Adipocyte (in vitro differentiated cells): ENCODE results near the gene C3orf49.

ENCODE experiments used
- DNase-seq: peaks from one replicate; pipeline ENCODE4 v3.0.0-alpha.2; 2015; ENCODE audit warnings: low read depth
- H3K27me3 ChIP-seq: replicated peaks from 2 replicates; pipeline ENCODE4 v1.7.0; 2013; ENCODE audit warnings: mild to moderate bottlenecking, low read length, moderate library complexity; ENCODE audit not compliant: control insufficient read depth, insufficient read depth
- H3K36me3 ChIP-seq: 2 replicates; pipeline ENCODE4 v1.7.0; 2013; ENCODE audit warnings: low read length, mild to moderate bottlenecking, moderate library complexity; ENCODE audit not compliant: control insufficient read depth, insufficient read depth, severe bottlenecking
- H3K4me1 ChIP-seq: 2 replicates; pipeline ENCODE4 v1.7.0; 2013; ENCODE audit warnings: mild to moderate bottlenecking, low read length, moderate library complexity; ENCODE audit not compliant: control insufficient read depth, insufficient read depth
- H3K4me3 ChIP-seq: 2 replicates; pipeline ENCODE4 v1.7.0; 2013; ENCODE audit warnings: mild to moderate bottlenecking, low read length, moderate library complexity
- H3K9ac ChIP-seq: 2 replicates; pipeline ENCODE4 v1.7.0; 2013; ENCODE audit warnings: mild to moderate bottlenecking, low read length, moderate library complexity
- H3K9me3 ChIP-seq: 2 replicates; pipeline ENCODE4 v1.7.0; 2013; ENCODE audit warnings: mild to moderate bottlenecking, low read length, moderate library complexity; ENCODE audit not compliant: control insufficient read depth

C3orf49 gene, protein sequence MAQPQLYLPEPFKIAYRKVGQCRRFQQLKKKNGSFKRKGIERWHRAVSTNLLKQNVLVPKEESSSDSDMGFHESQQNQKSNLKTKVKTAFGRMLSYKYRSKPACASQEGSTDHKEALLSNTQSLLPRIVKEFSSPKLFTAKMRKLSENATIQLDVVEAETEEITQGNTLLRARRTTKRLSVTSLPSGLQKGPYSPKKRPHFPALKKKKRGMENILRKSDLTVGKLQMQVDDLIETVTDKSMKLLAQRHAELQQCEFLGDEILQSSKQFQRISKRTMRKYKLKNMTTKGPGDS

DNA sequence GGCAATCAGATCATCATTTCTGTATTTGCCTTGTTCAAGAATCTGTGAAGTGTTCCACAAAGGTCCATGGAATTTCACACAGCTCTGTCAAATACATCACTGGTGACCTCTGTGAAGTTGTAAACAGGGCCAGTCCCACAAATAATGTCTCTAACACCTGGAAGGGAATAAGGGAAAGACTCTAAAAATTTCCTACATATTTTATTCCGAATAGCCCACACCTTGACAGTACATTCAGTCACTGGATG is at the start of gene C3orf49:
Gene C3orf49 (plus strand): TSS at position 149 of the 248 bp plus-strand sequence. CDS start 173 bp downstream, outside the sequence.
- Histone ChIP-seq H3K9ac (no peak within 1 kb of the TSS), H3K36me3 (no peaks in the 10 kb centered on the region), H3K27me3 (no peaks in the 10 kb centered on the region), H3K4me1 (no peaks in the 10 kb centered on the region), H3K9me3 (no peaks in the 10 kb centered on the region), H3K4me3 (no peak within 1 kb of the TSS)
- no peak for DNase-seq

DNA sequence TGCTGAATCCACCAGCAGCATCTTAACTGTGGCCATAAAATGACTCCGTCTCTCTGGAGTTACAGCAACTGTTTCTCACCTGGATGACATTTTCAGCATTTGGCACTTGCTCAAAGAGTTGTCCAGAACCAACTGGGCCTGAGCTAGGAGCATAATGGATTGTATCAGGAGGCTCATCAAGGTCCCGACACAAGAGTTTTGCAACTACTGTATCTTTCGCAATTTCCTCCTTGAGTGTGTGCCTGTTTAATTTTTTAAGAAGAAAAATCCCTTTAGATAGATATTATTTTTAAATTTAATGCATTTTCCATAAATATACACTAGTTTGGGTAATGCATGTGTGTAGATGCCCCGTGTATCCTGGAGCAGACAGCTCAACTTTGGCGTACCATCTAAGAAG is 44.3 kb upstream of the C3orf49 start:
- DNase-seq = peak; percentile 63
- no peaks in the 10 kb centered on the region for H3K27me3 ChIP-seq
- no peaks in the 10 kb centered on the region for H3K36me3 ChIP-seq
- peaks cover 5% of the 10 kb centered on the region for H3K4me1 ChIP-seq
- H3K9ac ChIP-seq = no peak overlapping the region
- H3K9me3 ChIP-seq = no peaks in the 10 kb centered on the region
- H3K4me3 ChIP-seq = no peak overlapping the region

DNA sequence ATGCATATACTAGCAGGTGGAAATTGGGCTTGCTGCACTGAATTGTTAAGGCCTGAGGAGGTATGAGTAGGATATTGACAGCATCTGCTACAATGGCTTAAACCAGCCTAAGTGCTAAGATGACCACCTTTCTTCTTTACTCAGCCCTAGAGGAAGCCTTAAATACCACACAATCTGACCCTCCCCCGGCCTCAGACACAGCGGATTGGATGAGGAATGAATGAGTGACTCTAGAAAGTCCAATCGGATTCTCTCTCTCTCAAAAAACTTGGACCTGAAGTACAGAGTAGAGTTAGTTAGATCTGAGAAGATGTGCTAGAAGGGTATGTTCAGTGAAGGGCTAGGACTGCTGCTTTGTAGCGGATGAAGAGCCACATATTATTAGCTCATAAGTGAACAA is 39.9 kb upstream of the C3orf49 start:
- no peaks in the 10 kb centered on the region for H3K9me3 ChIP-seq
- DNase-seq = no peak
- no peaks in the 10 kb centered on the region for H3K27me3 ChIP-seq
- no peak overlapping the region for H3K9ac ChIP-seq
- no peaks in the 10 kb centered on the region for H3K36me3 ChIP-seq
- peaks cover 5% of the 10 kb centered on the region for H3K4me1 ChIP-seq
- H3K4me3 ChIP-seq = no peak overlapping the region

DNA sequence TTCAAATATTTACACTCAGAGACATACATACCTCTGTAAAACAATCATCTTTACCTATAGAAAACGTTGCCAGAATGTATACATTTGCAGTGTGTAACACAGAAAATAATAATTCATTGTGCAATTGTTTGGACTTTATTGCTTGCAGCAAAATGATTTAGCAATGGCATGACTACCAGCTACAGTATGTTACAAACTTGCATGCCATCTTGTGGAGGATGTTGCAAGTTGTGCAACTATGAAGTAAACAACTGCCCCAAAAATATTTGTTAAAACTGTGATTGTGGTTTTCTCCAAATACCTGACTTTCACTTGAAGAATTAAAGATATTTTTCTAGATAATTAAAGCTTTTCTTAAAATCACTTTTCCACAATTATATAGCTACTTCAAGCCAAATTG is 27.1 kb upstream of the C3orf49 start:
- Histone ChIP-seq H3K9ac (peak overlapping the region; percentile 41), H3K27me3 (no peaks in the 10 kb centered on the region), H3K36me3 (no peaks in the 10 kb centered on the region), H3K4me3 (no peak overlapping the region), H3K9me3 (no peaks in the 10 kb centered on the region), H3K4me1 (peaks cover 19% of the 10 kb centered on the region)
- DNase-seq = peak; percentile 94

DNA sequence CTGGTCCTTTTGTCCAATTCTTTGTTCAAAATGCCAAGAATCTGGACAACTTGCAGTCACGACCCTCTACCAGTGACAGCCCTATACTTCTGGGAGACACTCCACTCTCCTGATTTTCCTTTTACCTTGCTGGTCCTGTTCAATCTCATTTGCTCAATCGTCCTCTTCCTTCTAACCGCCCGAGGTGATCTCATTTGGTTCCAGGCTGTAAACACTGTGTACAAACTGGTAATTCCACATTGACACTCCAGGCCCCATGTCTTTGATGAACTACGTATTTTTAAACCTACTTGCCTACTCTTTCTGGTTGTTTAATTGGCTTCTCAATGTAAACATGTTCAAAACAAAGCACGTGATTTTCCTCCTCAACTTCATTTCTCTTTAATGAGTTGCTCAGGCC is 23.7 kb upstream of the C3orf49 start:
- Histone ChIP-seq H3K9me3 (no peaks in the 10 kb centered on the region), H3K9ac (no peak overlapping the region), H3K27me3 (no peaks in the 10 kb centered on the region), H3K36me3 (no peaks in the 10 kb centered on the region), H3K4me1 (peaks cover 19% of the 10 kb centered on the region), H3K4me3 (no peak overlapping the region)
- DNase-seq = no peak

DNA sequence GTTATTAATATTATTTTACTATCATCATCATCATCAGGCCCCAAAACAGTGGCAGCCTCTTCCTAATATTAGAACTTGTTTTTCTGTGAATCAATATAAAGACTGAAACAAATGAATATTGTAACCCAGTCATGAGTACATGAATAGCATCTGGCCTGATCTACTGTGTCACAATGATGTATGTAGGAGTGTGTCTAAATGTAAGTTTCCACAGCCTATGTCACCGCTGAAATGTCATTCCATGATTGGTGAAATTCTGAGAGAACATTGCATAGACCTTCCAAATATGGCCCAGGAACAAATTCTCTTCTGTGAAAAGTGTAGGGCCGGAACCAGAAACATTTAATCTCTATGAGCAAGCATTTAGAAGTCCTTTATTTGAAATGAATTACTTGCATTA is 20.6 kb upstream of the C3orf49 start:
- Histone ChIP-seq H3K4me1 (peaks cover 3% of the 10 kb centered on the region), H3K27me3 (no peaks in the 10 kb centered on the region), H3K36me3 (no peaks in the 10 kb centered on the region), H3K4me3 (no peak overlapping the region), H3K9ac (no peak overlapping the region), H3K9me3 (no peaks in the 10 kb centered on the region)
- DNase-seq = no peak

DNA sequence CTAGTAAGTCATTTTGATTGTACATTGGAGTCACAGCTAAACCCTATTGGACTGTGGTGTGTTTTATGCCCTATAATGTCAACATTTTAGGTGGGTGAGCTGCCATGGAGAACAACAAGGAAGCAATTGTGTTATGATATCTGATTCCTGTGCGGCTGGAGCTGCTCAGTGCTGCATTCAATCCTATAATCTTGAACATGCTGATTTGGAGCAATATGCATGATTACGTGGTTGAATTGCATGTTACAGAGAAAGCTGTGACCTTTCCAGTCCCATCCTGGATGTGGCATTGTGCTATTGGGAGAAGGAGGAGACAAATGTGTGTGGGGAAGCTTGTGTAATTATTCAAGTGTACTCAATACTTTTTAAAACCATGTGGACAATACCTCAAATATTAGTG is 20.1 kb upstream of the C3orf49 start:
- DNase-seq = no peak

DNA sequence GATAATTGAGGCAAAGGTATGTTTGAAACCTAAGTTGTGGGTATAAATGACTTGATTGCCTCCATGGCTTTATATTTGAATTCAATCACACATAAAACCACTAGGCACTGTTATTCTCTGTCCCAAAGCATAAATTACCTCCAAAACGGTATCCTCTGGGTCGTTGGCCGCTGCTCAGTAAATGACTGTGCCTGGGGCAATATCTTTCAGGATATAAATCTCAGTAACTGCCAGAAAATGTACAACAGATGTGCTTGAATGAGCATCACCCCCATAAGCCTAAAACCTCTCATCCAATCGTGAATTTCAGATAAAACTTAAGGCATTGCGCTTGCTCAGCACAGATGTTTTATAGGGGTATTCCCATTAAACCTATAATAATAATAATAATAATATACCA is 19.0 kb upstream of the C3orf49 start:
- Histone ChIP-seq H3K9me3 (no peaks in the 10 kb centered on the region), H3K4me1 (peaks cover 3% of the 10 kb centered on the region), H3K36me3 (no peaks in the 10 kb centered on the region), H3K9ac (no peak overlapping the region), H3K4me3 (no peak overlapping the region), H3K27me3 (no peaks in the 10 kb centered on the region)
- DNase-seq = no peak

More for the DNA sequence above, 20.1 kb upstream of the C3orf49 start:
- no peak overlapping the region for H3K9ac ChIP-seq
- no peaks in the 10 kb centered on the region for H3K27me3 ChIP-seq
- no peaks in the 10 kb centered on the region for H3K9me3 ChIP-seq
- H3K4me1 ChIP-seq = peaks cover 3% of the 10 kb centered on the region
- H3K36me3 ChIP-seq = no peaks in the 10 kb centered on the region
- no peak overlapping the region for H3K4me3 ChIP-seq

DNA sequence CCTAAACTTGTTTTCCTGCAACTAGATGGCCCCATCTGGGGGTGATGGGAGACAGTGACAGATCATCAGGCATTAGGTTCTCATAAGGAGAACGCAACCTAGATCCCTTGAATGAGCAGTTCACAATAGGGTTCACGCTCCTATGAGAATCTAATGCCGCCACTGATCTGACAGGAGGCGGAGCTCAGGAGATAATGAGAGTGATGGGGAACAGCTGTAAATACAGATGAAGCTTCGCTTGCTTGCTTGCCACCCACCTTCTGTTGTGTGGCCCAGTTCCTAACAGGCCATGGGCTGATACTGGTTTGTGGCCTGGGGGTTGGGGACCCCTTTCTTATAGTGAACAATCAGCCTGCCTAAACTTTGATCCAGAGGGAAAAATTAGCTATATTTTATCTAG is 15.2 kb upstream of the C3orf49 start:
- no peak overlapping the region for H3K4me3 ChIP-seq
- H3K4me1 ChIP-seq = peaks cover 3% of the 10 kb centered on the region
- no peak overlapping the region for H3K9ac ChIP-seq
- DNase-seq = no peak
- H3K9me3 ChIP-seq = peaks cover 3% of the 10 kb centered on the region
- H3K27me3 ChIP-seq = no peaks in the 10 kb centered on the region
- H3K36me3 ChIP-seq = no peaks in the 10 kb centered on the region

DNA sequence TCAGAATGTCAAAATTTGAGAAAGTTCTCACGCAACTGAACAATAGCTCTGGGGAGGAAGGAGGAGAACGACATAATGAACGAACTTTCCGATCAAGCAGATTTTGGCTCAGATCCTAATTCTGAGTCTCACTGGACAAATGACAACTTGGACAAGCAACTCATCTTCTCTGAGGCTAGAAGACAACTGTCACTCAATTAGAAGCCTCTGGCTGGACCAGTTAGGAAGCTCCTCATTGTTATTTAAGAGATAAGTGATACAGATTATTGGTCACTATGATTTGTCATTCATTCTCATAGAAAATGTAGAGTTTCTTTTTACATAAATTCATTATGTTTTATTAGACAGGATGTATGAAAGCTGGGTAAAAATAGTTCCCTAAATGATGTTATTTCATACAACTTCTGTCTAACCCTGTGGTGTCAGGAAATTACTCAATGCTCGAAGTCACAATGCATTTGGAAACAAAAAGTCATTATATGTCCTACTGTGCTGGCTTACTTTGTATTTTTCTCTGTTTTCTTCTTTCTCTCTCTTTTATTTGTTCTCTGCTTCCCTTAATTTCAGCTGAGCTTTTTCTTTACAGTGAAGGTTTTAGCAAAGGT is 11.0 kb upstream of the C3orf49 start:
- H3K4me1 ChIP-seq = peaks cover 3% of the 10 kb centered on the region
- no peak for DNase-seq
- peaks cover 3% of the 10 kb centered on the region for H3K9me3 ChIP-seq
- H3K27me3 ChIP-seq = no peaks in the 10 kb centered on the region
- no peak overlapping the region for H3K4me3 ChIP-seq
- no peaks in the 10 kb centered on the region for H3K36me3 ChIP-seq
- H3K9ac ChIP-seq = no peak overlapping the region

DNA sequence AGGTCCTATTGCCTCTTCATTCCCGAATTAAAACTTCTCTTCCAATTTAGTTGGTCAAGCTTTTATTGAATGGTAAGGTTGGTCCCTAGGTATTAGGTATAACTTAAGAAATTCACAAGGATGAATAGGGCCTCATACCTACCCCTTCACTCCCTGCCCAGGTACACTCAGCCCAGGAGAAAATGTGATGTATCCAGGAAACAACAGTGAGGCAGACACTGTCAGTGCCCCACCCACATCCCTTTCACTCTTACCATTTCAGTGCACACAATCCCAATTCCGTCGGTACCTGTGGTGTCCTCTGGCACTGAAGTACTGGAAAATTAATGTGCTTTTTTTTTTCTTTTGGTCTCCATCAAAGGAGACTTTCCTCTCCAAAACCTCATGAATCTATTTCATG is 10.5 kb upstream of the C3orf49 start:
- Histone ChIP-seq H3K4me1 (no peaks in the 10 kb centered on the region), H3K36me3 (no peaks in the 10 kb centered on the region), H3K9ac (no peak overlapping the region), H3K4me3 (no peak overlapping the region), H3K9me3 (peaks cover 3% of the 10 kb centered on the region), H3K27me3 (no peaks in the 10 kb centered on the region)
- no peak for DNase-seq

DNA sequence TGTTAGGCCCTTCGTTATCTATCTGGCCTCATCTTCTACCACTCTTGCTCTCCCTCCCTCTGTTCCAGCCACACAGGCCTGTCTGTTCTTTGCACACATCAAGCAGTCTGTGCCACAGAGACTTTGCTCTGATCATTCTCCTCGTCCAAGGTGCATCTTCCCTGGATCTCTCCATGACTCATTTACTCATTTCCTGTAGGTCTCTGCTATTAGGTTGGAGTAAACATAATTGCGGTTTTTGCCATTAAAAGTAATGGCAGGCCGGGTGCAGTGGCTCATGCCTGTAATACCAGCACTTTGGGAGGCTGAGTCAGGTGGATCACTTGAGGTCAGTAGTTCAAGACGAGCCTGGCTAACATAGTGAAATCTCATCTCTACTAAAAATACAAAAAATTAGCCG is 9.5 kb upstream of the C3orf49 start:
- Histone ChIP-seq H3K4me3 (no peak overlapping the region), H3K4me1 (no peaks in the 10 kb centered on the region), H3K36me3 (no peaks in the 10 kb centered on the region), H3K9me3 (peaks cover 3% of the 10 kb centered on the region), H3K27me3 (no peaks in the 10 kb centered on the region), H3K9ac (no peak overlapping the region)
- DNase-seq = no peak
